GM18519 (cell line): Measurements from ENCODE around the gene UBAP2L.
"Not testable (repeated sequence)": the region's sequence is repeated elsewhere in the genome, so short reads cannot be mapped to it uniquely, and the experiment has no call there.

Experiments used
- ATAC-seq: cut with Tn5 transposase; IDR thresholded peaks from one replicate; pipeline ENCODE4 v1.9.1; 2021; ENCODE audit warnings: mild to moderate bottlenecking, moderate library complexity; ENCODE audit not compliant: unreplicated experiment, low FRiP score

The UBAP2L gene

GRCh38 chr1:154239491-154239890, 18.7 kb downstream of the UBAP2L start:
- ATAC-seq, result no peak

GRCh38 chr1:154240294-154240833, 19.6 kb downstream of the UBAP2L start:
- ATAC-seq, result no peak

GRCh38 chr1:154241703-154242351, 21.1 kb downstream of the UBAP2L start:
- ATAC-seq, result no peak

- no peak for ATAC-seq
Measured at GRCh38 chr1:154253671-154254070, 32.9 kb downstream of the UBAP2L start.

- no peak for ATAC-seq
Measured at GRCh38 chr1:154256686-154257085, 35.9 kb downstream of the UBAP2L start.

GRCh38 chr1:154258784-154259183, 38.0 kb downstream of the UBAP2L start:
- no peak for ATAC-seq

GRCh38 chr1:154260127-154260526, 39.4 kb downstream of the UBAP2L start:
- ATAC-seq, result no peak

- ATAC-seq, result no peak
Measured at GRCh38 chr1:154263465-154264332, 42.9 kb downstream of the UBAP2L start.

- no peak for ATAC-seq
Measured at GRCh38 chr1:154264454-154264853, 43.7 kb downstream of the UBAP2L start.

- no peak for ATAC-seq
Measured at GRCh38 chr1:154265586-154265985, 44.8 kb downstream of the UBAP2L start.

GRCh38 chr1:154270833-154271232, 50.1 kb downstream of the UBAP2L start:
- no peak for ATAC-seq

GRCh38 chr1:154272217-154272998, 51.7 kb downstream of the UBAP2L start, which contains the start of gene HAX1:
TSS of gene HAX1 (plus strand) at chr1:154272629. CDS start at chr1:154272724, 95 bp downstream.
- peak; percentile 82 for ATAC-seq

- no peak for ATAC-seq
Measured at GRCh38 chr1:154272999-154273563, 52.3 kb downstream of the UBAP2L start.

- ATAC-seq, result no peak
Measured at GRCh38 chr1:154276797-154277196, 56.0 kb downstream of the UBAP2L start.

GRCh38 chr1:154287591-154287990, 66.8 kb downstream of the UBAP2L start:
- not testable (repeated sequence) for ATAC-seq

- no peak for ATAC-seq
Measured at GRCh38 chr1:154288661-154289060, 67.9 kb downstream of the UBAP2L start.

- no peak for ATAC-seq
Measured at GRCh38 chr1:154290921-154291320, 70.2 kb downstream of the UBAP2L start.

- ATAC-seq, result no peak
Measured at GRCh38 chr1:154295408-154296235, 74.9 kb downstream of the UBAP2L start.

- no peak for ATAC-seq
Measured at GRCh38 chr1:154301582-154301981, 80.8 kb downstream of the UBAP2L start.
